HS-5 (cell line): ENCODE data around the gene KCNK7.
A peak's percentile ranks its signal among the peaks of the same experiment; 100 is the strongest.
"Not testable (repeated sequence)": the region's sequence is repeated elsewhere in the genome, so short reads cannot be mapped to it uniquely, and the experiment has no call there.

Experiments
- DNase-seq: peaks from one replicate; pipeline ENCODE4 v3.0.0-alpha.2; 2012; ENCODE audit warnings: low read depth

The KCNK7 gene, protein sequence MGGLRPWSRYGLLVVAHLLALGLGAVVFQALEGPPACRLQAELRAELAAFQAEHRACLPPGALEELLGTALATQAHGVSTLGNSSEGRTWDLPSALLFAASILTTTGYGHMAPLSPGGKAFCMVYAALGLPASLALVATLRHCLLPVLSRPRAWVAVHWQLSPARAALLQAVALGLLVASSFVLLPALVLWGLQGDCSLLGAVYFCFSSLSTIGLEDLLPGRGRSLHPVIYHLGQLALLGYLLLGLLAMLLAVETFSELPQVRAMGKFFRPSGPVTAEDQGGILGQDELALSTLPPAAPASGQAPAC

DNA sequence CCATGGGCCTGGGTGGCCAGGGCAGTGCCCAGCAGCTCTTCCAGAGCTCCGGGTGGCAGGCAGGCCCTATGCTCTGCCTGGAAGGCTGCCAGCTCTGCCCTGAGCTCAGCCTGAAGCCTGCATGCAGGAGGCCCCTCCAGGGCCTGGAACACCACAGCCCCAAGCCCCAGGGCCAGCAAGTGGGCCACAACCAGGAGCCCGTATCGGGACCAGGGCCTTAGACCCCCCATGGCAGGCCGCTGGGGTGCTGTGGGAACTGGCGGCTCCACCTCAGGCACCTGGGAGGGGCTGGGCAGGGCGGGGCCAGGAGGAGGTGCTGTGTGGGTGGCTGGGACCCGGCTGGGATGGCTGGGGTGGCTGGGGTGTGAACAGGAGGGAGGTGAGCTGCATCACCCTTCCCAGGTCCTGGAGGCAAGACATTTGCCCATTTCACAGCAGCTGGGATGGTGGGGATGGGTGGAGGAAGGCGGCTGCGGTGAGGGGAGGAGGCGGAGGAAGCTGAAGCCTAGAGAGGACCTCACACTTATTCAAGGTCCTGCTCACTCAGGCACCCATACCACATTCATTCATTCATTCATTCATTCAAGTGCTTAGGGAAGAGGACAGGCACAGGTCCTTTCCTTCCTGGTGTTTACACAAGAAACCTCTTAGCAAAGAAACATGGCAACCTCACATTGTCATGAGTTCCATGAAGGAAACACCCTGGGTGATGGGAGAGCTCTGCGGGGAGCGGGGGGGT is at the start of gene KCNK7:
KCNK7 (minus strand) TSS at position 258 of the 739 bp plus-strand sequence; CDS start at position 230, 28 bp downstream.
- DNase-seq: no peak

DNA sequence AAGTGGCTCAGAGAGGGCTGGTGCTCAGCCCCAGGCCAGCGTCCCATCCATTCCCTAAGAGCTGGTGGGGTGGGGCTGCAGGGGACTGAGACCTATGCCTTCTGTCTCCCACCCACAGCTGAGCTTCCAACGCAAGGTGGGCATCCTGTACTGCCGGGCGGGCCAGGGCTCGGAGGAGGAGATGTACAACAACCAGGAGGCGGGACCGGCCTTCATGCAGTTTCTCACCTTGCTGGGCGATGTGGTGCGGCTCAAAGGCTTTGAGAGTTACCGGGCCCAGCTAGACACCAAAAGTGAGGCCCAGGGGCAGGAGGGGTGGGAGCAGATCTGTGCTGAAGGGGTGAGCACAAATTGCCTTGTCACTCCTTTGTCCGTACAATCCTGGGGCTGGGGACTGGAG is 49.2 kb upstream of the KCNK7 start:
- DNase-seq: no peak

DNA sequence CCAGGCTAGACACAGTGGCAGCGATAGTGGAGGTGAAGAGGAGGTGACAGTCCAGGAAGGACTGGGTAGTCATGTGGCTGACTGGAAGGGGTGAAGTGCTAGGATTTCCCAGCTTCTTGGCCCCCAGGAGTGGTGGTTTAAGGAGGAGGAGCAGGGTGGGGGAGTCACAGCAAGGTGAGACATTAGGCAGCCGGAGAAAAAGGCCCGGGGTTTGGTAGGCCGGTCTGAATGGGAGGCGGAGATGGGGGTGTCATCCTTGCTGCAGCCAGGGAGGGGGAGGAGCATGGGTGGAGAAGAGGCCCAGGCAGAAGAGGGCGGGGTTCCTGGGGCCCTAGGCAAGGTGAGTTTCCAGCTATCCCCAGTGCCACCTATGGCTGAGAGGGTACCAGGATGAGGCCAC is 48.4 kb upstream of the KCNK7 start:
- no peak for DNase-seq

DNA sequence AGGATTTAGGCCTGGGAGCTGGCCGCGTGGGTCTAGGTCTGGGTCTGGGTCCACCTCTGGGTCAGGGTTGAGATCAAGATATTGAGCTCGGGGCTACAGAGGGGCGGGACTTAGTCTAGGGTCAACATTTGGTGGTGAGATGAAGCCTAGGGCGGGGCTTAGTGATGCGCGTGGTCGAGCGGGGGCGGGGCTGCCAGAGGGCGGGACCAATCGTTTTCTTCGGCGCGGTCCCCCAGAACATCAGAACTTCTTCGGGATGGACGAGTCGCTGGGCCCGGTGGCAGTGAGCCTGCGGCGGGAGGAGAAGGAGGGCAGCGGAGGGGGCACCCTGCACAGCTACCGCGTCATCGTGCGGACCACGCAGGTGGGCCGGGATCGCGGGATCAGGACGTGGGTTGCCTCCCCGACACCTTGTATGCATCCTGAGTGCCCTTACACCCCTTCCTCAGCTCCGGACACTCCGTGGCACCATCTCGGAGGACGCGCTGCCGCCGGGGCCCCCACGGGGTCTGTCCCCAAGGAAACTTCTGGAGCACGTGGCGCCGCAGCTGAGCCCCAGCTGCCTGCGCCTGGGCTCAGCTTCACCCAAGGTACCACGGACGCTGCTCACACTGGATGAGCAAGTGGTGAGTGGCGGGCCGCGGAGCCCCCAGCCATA is 46.5 kb upstream of the KCNK7 start:
- DNase-seq: no peak

DNA sequence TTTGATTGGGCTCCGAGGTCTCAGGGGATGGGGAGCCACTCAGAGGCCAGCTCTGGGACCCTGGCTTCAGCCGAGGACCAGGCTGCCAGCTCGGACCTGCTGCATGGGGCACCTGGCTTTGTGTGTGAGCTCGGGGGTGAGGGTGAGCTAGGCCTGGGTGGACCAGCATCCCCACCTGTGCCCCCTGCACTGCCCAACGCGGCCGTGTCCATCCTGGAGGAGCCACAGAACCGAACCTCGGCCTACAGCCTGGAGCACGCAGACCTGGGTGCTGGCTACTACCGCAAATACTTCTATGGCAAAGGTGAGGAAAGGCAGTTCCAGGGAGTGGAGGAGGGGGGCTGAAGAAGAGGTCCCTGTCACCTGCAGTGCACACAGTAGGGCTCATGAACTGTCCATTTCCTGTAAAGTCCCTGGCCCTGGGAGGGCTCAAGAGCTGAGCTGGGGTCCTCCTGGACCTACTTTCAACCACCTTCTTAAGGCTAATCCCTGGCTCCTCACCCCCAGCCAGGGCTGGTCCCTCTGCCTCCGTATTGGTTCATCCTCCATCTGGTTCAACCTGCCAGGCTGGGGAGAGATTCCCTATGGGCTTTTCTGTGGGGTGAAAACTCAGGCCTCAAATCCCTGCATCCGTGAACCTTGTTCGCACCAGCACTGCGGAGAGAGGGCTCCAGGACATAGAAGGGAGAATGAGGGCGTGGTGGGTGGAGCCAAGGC is 45.9 kb upstream of the KCNK7 start:
- no peak for DNase-seq

DNA sequence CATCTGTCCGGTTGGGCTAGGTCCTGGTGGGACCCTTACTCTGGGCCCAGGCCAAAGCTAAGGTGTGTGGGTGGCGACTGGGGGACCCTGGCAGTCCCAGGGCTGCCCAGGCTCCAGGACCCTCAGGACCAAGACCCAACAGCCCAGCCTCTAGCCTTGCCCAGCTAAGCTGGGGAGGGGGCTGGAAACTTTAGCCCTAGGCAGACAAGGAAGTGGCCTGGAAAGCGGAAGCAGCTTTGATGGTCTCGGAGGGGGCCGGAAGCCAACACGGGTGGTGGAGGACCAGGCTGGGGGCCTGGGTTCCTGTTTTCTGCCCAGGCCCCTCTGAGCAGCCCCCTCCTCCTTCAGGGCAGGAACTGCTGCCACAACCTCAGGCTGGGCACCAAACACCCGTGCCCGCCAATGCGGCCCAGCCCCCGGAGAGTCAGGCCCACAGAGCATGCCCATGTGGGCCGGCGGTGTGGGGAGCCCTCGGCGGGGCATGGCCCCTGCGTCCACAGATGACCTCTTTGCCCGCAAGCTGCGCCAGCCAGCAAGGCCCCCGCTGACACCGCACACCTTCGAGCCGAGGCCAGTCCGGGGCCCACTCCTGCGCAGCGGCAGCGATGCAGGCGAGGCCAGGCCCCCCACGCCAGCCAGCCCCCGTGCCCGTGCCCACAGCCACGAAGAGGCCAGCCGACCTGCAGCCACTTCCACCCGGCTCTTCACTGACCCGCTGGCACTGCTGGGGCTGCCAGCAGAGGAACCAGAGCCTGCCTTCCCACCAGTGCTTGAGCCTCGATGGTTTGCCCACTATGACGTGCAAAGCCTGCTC is 45.1 kb upstream of the KCNK7 start:
- DNase-seq: no peak

DNA sequence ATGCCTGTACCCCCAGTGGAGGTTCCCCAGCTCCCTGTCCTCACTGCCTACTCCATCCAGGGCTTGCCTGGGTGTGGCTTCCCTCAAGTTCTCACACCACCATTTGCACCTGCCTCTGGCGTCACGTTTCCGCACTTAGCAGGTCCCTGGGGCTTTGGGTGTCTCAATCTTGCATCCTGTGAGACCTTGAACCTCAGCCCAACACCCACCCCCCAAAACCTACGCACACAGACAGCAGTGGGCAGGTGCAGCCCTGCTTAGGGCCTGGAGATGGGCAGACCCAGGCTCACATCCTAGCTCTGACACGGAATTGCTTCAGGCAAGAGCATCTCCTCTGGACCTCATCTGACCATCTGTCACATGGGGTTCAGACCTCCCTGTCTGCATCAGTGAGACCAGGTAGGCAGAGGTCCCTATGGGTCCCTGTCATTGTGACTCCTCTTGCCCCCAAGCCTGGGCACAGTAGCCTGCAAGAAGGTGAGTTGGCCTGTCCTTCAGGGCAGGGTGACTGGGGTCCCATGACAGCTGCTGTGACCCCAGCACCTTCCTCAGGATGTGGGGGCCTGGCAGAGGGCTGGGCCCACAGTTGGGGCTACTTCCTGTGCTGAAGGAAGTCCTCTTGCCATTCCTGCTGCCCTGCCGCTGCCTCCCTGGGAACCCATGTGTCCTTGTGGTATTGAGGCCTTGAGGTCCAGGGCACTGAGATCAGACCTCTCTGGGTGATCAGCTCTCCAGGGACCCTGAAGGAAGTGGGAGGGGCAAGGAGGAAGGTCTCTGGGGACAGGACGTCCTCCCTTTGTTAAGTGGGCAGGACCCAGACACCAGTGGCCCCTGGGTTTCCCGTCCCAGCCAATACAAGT is 44.3 kb upstream of the KCNK7 start:
- DNase-seq: no peak

DNA sequence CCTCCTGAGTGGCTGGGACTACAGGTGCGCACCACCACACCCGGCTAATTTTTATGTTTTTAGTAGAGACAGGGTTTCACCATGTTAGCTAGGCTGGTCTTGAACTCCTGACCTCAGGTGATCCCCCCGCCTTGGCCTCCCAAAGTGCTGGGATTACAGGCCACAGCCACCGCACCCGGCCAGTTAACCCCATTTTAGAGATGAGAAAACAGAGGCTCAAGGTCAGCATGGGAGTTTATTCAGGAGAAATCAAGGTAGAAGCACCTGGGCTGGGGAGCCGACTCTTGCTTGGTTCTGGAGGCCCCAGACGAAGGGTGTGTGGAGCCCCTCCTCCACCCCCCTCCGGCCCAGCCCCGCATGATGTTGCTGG is 43.6 kb upstream of the KCNK7 start:
- not testable (repeated sequence) for DNase-seq

DNA sequence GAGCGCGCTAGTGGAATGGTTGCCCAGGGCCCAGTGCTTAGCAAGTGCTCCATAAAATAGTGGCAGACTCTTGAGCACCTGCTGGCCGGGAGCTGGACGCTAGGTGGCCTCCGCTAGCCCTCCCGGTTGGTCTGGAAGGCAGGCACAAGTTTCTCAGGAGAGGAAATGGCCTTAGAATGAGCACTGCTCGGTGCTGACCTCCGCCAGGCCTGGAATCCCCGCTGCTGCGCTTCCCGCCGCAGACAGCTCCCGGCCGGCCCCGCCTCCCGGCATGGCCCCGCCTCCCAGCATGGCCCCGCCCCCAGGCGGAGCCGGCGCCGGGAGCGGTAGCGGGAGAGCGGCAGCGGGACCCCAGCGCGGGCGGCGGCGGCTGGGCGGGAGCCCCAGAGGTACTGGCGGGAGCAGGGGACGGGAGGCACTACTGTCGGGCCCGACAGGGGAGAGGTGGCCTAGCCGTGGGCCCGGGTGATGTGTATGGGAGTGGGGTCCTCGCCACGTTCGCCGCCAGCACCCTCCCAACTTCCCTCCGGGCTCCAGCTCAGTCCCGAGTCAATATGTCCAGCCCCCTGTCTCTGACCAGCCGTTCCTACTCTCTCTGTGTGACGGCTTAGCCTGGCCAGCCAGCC is 42.3 kb upstream of the KCNK7 start, which contains the start of gene SIPA1:
SIPA1 (plus strand) TSS at position 308 of the 626 bp plus-strand sequence. CDS start 2,821 bp downstream, outside the sequence.
- DNase-seq: peak; percentile 60

DNA sequence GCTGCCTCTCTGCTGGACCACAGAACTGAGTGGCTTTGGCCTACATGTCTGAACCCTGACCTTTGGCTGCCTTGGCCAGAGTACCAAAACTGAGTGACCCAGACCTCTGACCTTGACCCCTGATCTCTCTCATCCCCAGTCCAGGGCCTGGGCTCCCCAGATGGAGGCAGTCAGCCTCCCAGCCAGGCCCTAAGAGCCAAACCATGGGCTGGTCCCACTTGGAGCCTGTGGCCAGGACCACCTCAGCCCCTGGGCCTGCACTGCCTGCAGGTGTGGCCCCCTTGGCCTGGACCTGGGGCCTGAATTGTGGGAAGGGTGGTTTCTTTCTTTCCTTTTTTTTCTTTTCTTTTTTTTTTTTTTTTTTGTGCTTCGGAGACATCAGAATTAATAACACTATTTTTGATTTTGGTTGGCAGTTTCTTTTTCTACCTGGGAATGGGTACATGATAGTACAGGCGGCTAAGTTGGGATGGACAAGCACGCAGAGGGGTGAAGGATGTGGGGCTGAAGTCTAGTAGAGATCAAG is 41.5 kb upstream of the KCNK7 start:
- no peak for DNase-seq

DNA sequence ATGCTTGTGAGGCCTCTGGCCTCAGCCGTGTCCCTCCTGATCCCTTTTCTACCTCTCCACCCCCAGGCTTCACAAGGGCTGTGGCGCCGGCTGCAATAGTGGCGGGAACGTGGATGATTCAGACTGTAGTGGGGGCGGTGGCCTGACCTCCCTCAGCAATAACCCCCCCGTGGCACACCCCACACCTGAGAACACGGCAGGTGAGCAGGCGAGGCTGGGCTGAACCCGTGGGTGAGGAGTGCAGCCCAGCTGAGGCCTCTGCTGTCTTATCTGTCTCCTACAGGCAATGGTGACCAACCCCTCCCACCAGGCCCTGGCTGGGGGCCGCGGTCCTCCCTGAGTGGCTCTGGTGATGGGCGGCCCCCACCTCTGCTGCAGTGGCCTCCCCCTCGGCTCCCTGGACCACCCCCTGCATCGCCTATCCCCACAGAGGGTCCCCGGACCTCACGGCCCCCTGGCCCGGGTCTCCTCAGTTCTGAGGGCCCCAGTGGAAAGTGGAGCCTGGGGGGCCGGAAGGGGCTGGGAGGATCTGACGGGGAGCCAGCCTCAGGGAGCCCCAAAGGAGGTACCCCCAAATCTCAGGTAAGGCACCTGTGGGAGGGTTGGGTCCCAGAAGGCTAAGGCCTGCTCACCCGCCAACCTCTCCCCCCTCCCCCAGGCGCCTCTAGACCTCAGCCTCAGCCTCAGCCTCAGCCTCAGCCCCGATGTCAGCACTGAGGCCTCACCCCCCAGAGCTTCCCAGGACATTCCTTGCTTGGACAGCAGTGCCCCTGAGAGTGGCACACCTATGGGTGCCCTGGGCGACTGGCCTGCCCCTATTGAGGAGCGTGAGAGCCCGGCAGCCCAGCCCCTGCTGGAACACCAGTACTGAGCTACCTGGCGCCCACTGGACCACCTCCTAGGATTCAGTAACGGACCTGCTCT is 40.8 kb upstream of the KCNK7 start:
- no peak for DNase-seq

DNA sequence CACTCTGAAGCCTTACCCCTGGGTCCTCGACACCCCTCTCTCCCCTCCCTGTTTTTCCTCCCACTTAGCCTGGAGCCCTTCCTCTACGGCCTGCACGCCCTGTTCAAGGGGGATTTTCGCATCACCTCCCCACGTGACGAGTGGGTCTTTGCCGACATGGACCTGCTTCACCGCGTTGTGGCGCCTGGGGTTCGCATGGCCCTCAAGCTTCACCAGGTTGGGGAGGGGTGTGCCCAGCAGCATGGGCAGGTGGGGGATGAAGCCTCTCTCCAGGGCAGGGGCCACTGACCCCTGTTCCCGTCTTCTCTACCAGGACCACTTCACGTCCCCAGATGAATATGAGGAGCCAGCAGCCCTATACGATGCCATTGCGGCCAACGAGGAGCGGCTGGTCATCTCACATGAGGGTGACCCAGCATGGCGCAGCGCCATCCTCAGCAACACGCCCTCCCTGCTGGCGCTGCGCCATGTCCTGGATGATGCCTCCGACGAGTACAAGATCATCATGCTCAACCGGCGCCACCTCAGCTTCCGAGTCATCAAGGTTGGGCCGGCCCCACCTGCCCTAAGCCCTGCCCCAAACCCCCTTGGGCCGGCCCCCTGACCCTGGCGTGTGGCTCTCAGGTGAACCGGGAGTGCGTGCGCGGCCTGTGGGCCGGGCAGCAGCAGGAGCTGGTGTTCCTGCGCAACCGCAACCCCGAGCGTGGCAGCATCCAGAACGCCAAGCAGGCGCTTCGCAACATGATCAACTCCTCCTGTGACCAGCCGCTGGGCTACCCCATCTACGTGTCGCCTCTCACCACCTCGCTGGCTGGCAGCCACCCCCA is 39.5 kb upstream of the KCNK7 start:
- no peak for DNase-seq

DNA sequence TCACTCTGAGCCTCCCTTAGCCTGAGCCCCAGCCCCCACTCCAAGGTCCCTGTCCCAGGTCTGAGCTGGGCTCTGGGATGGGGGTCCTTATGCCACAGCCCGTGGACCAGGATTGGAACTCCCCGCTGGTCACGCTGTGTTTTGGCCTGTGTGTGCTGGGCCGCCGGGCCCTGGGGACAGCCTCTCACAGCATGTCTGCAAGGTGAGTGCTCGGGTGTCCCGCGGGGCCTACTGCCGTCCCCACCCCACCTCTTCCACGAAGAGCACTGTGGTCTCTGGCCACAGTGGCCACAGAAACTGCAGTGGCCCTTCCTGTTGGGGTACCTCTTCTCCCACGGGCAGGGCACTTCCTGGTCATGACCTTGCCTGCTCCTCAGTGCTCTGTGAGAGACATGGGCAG is 38.8 kb upstream of the KCNK7 start:
- no peak for DNase-seq

DNA sequence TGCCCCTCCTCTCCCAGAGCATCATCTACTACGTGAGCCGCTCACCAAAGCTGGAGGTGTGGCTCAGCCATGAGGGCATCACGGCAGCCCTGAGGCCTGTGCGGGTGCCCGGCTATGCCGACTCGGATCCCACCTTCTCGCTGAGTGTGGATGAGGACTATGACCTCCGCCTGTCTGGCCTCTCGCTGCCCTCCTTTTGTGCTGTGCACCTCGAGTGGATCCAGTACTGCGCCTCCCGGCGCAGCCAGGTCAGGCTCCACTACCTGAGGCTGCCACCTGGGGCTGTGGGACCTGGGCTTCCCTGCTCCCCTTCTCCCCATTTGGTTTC is 38.5 kb upstream of the KCNK7 start:
- no peak for DNase-seq

DNA sequence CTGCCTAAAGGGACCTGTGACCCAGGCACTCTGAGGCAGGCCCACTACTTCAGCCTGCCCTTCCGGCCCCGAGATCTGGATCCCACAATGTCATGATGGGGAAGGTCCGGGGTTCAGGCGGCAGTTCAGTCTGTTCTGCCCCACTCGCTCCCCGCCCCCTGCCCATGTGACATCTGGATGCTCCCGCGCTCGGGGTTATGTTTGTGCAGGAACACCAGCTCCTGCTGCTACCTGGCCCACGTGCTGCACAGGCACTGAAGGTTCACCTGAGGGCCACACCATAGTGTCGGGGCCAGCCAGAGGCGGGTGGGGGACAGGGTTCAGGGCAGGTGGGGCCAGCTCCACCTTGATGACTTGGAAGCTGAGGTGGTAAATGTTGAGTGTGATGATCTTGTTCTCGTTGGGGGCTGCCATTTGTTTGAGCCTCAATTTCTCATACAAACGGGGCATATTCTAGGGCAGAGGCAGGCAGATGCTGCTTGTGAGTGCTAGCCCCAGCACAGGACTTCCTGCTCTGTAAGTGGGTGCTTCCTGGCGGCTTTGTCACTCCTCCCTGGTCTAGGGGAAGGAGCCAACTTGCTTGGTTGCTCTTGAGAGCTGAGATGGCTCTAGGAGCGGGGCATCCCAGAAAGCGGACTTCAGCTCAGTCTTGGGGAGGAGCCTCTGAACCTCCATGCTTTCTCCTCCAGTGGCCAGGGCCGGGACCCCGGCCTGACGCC is 37.9 kb upstream of the KCNK7 start:
- no peak for DNase-seq

DNA sequence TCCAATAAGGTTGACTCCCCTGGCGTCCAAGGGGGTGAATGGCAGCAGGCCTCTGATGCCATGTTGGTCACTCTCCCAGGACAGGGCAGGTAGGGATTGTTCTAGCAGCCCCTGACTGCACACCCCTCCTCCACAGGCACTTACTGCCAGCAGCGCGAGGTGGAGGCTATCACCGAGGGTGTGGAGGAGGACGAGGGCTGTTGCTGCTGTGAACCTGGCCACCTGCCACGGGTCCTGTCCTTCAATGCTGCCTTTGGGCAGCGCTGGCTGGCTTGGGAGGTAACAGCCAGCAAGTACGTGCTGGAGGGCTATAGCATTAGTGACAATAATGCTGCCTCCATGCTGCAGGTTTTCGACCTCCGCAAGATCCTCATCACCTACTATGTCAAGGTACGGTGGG is 34.6 kb upstream of the KCNK7 start:
- DNase-seq: no peak

DNA sequence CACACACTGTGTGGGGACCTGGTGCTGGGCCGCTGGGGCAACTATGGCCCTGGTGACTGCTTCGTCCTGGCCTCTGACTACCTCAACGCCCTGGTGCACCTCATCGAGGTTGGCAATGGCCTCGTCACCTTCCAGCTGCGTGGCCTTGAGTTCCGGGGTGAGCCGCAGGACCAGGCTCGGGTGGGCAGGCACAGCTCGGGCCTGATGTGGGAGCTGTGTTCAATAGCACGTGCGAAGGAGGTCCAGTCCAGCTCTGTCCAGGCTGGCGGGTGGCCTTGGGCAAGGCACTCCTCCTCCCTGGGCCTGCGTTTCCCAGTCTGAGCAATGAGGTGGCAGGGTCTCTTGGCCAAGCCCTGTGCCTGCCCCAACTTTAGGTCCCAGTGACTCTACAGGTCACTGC is 34.0 kb upstream of the KCNK7 start:
- no peak for DNase-seq
